ENCODE results near the gene ZFYVE28.

GRCh38 chr4:2350982-2351381 lies 67.5 kb downstream of the ZFYVE28 start:
- TF ChIP-seq POLR2AphosphoS5 (IDR thresholded peaks at IDR 0.05; ENCODE audit: insufficient read depth in 1 of 2, low read depth in 1 of 2) (no peak), CTCF (IDR thresholded peaks at IDR 0.05) (no peak), POLR2A (IDR thresholded peaks at IDR 0.05) (no peak)

All from vagina (tissue), 2 donors.